Calu3 (cell line): ENCODE measurements around the gene ID1. TPM values are rescaled to one million over a fixed set of nuclear protein-coding genes. Genes with fewer than 3 reads are reported as not detected.

Source experiments
- BruUV-seq: library from RNA; stranded (reverse); fragments of 400-500 nt; replicated peaks from 2 replicates; lab custom pipeline; 2021; lab: Mats Ljungman, UMichigan
- CTCF ChIA-PET: fragments of 300-600 bp; sonication (Branson Sonifier 250); formaldehyde crosslinking; loops from one replicate; lab custom pipeline; 2022; ENCODE audit warnings: antibody characterized with exemption; lab: Charles Lee
- DNase-seq: peaks from one replicate; pipeline ENCODE4 v3.0.0; 2022
- H3K27ac Mint-ChIP-seq: one replicate; pipeline ENCODE4 v1.8.0; 2022; ENCODE audit warnings: mixed read lengths; ENCODE audit not compliant: unreplicated experiment
- H3K27me3 Mint-ChIP-seq: one replicate; pipeline ENCODE4 v1.8.0; 2022; ENCODE audit warnings: mixed read lengths; ENCODE audit not compliant: unreplicated experiment
- H3K36me3 Mint-ChIP-seq: one replicate; pipeline ENCODE4 v1.8.0; 2022; ENCODE audit warnings: mild to moderate bottlenecking, moderate library complexity, mixed read lengths; ENCODE audit not compliant: insufficient read depth, unreplicated experiment
- H3K4me1 Mint-ChIP-seq: one replicate; pipeline ENCODE4 v1.8.0; 2022; ENCODE audit warnings: mild to moderate bottlenecking, low read depth, mixed read lengths; ENCODE audit not compliant: unreplicated experiment
- H3K4me3 Mint-ChIP-seq: one replicate; pipeline ENCODE4 v1.8.0; 2022; ENCODE audit warnings: mild to moderate bottlenecking, low read depth, moderate library complexity, mixed read lengths; ENCODE audit not compliant: unreplicated experiment
- H3K9me3 Mint-ChIP-seq: one replicate; pipeline ENCODE4 v1.8.0; 2022; ENCODE audit warnings: low read depth, mixed read lengths; ENCODE audit not compliant: unreplicated experiment
- CTCF ChIP-seq: fragments of 200-600 bp; IDR thresholded peaks from one replicate; pipeline ENCODE4 v1.8.0; 2022; ENCODE audit warnings: antibody characterized with exemption; ENCODE audit not compliant: unreplicated experiment
- intact Hi-C: fragments of 100-400 bp; cut with micrococcal nuclease; formaldehyde crosslinking; loops from one replicate; pipeline ENCODE4 v1.10.0; 2022; ENCODE audit not compliant: unreplicated experiment
- total RNA-seq: library from RNA; stranded (reverse); gene quantifications from 2 replicates; pipeline ENCODE4 v1.2.3, GENCODE V29; 2022

ID1 gene
- total RNA-seq, 1 experiment from 2014 or later = 347 TPM

GRCh38 chr20:31632548-31633338 is 27.7 kb downstream of the ID1 start:
- Mint-ChIP-seq H3K27me3 (no peaks in the 10 kb centered on the region), H3K4me3 (no peak overlapping the region), H3K4me1 (no peaks in the 10 kb centered on the region), H3K9me3 (no peaks in the 10 kb centered on the region), H3K36me3 (no peaks in the 10 kb centered on the region), H3K27ac (no peak overlapping the region)
- no peak for DNase-seq
- BruUV-seq = no TSS peak
- intact Hi-C loops = no loop called here
- CTCF ChIA-PET = interaction anchor here (0.6 to 4.5 kb wide), 5 partner anchors 10 to 167 kb away, joined by 3 to 115 read pairs (median 4); partner anchors contain the start of gene BCL2L1
- no peak for TF ChIP-seq CTCF

GRCh38 chr20:31633339-31633914 is 28.3 kb downstream of the ID1 start:
- Mint-ChIP-seq H3K27ac (no peak overlapping the region), H3K36me3 (no peaks in the 10 kb centered on the region), H3K9me3 (no peaks in the 10 kb centered on the region), H3K27me3 (no peaks in the 10 kb centered on the region), H3K4me3 (no peak overlapping the region), H3K4me1 (no peaks in the 10 kb centered on the region)
- no TSS peak for BruUV-seq
- DNase-seq = no peak
- CTCF ChIA-PET = interaction anchor here (0.6 to 4.5 kb wide), 17 partner anchors 10 to 889 kb away, joined by 3 to 115 read pairs (median 5); partner anchors contain the start of genes BCL2L1 and TPX2
- TF ChIP-seq CTCF = no peak
- intact Hi-C loops = no loop called here

GRCh38 chr20:31637660-31638059 is 32.6 kb downstream of the ID1 start, which contains the start of gene COX4I2:
COX4I2 (plus strand) TSS chr20:31637912; CDS start chr20:31639018, 1,106 bp downstream.
- Mint-ChIP-seq H3K4me3 (no peak within 1 kb of the TSS), H3K27ac (no peak within 1 kb of the TSS), H3K4me1 (no peaks in the 10 kb centered on the region), H3K9me3 (no peaks in the 10 kb centered on the region), H3K36me3 (no peaks in the 10 kb centered on the region), H3K27me3 (peaks cover 13% of the 10 kb centered on the region)
- BruUV-seq = no TSS peak
- DNase-seq = no peak
- no peak for TF ChIP-seq CTCF
- CTCF ChIA-PET = interaction anchor here (1.1 kb wide), 1 partner anchor 86 kb away, joined by 3 read pairs; no protein-coding TSS in a partner anchor
- intact Hi-C loops = no loop called here

- TF ChIP-seq CTCF = no peak
- peaks cover 13% of the 10 kb centered on the region for H3K27me3 Mint-ChIP-seq
- H3K9me3 Mint-ChIP-seq = no peaks in the 10 kb centered on the region
- no peaks in the 10 kb centered on the region for H3K4me1 Mint-ChIP-seq
- H3K27ac Mint-ChIP-seq = no peak overlapping the region
- intact Hi-C loops = no loop called here
- BruUV-seq = no TSS peak
- no peak overlapping the region for H3K4me3 Mint-ChIP-seq
- no peaks in the 10 kb centered on the region for H3K36me3 Mint-ChIP-seq
- CTCF ChIA-PET = no interaction called here
- DNase-seq = no peak
Observed at GRCh38 chr20:31638317-31638716, 33.2 kb downstream of the ID1 start.
